ENCODE data around the gene LRTM2. TPM values are rescaled to one million over a fixed set of nuclear protein-coding genes. Genes with fewer than 3 reads are reported as not detected.

Gene LRTM2
- total RNA-seq, 1 donor from 2014 or later, result 0.47 TPM

- H3K4me1 Mint-ChIP-seq, result peaks cover 12% of the 10 kb centered on the region
- H3K27me3 Mint-ChIP-seq (ENCODE audit: low read depth), result no peaks in the 10 kb centered on the region
- H3K9me3 Mint-ChIP-seq, result no peaks in the 10 kb centered on the region
- peaks cover 4% of the 10 kb centered on the region for H3K36me3 Mint-ChIP-seq
- H3K27ac Mint-ChIP-seq, result no peak overlapping the region
- DNase-seq (ENCODE audit: low spot score in 2 of 2, unreplicated experiment in 2 of 2), result no peak
- H3K4me3 Mint-ChIP-seq, result no peak overlapping the region
- TF ChIP-seq CTCF (IDR thresholded peaks at IDR 0.05; ENCODE audit: unreplicated experiment), result peak; percentile 70
These were observed 29.1 kb upstream of the LRTM2 start for GRCh38 chr12:1791104-1791841.

- TF ChIP-seq CTCF (IDR thresholded peaks at IDR 0.05; ENCODE audit: unreplicated experiment), result no peak
- H3K27ac Mint-ChIP-seq, result no peak overlapping the region
- no peaks in the 10 kb centered on the region for H3K9me3 Mint-ChIP-seq
- H3K36me3 Mint-ChIP-seq, result peaks cover 3% of the 10 kb centered on the region
- H3K27me3 Mint-ChIP-seq (ENCODE audit: low read depth), result no peaks in the 10 kb centered on the region
- peaks cover 12% of the 10 kb centered on the region for H3K4me1 Mint-ChIP-seq
- no peak for DNase-seq (ENCODE audit: low spot score in 2 of 2, unreplicated experiment in 2 of 2)
- H3K4me3 Mint-ChIP-seq, result no peak overlapping the region
These were observed 28.0 kb upstream of the LRTM2 start for GRCh38 chr12:1792406-1792805.

GRCh38 chr12:1793426-1794210, 26.7 kb upstream of the LRTM2 start:
- no peaks in the 10 kb centered on the region for H3K9me3 Mint-ChIP-seq
- no peak overlapping the region for H3K27ac Mint-ChIP-seq
- no peak for DNase-seq (ENCODE audit: low spot score in 2 of 2, unreplicated experiment in 2 of 2)
- no peaks in the 10 kb centered on the region for H3K36me3 Mint-ChIP-seq
- no peak overlapping the region for H3K4me3 Mint-ChIP-seq
- H3K4me1 Mint-ChIP-seq, result peaks cover 12% of the 10 kb centered on the region
- no peaks in the 10 kb centered on the region for H3K27me3 Mint-ChIP-seq (ENCODE audit: low read depth)
- TF ChIP-seq CTCF (IDR thresholded peaks at IDR 0.05; ENCODE audit: unreplicated experiment), result no peak

- Mint-ChIP-seq H3K4me1 (peaks cover 12% of the 10 kb centered on the region), H3K27ac (no peak overlapping the region), H3K4me3 (no peak overlapping the region), H3K9me3 (no peaks in the 10 kb centered on the region), H3K36me3 (no peaks in the 10 kb centered on the region), H3K27me3 (ENCODE audit: low read depth) (no peaks in the 10 kb centered on the region)
- DNase-seq (ENCODE audit: low spot score in 2 of 2, unreplicated experiment in 2 of 2), result no peak
- no peak for TF ChIP-seq CTCF (IDR thresholded peaks at IDR 0.05; ENCODE audit: unreplicated experiment)
These were observed 25.8 kb upstream of the LRTM2 start for GRCh38 chr12:1794440-1795090.

- Mint-ChIP-seq H3K4me1 (peaks cover 12% of the 10 kb centered on the region), H3K9me3 (no peaks in the 10 kb centered on the region), H3K27ac (no peak overlapping the region), H3K27me3 (ENCODE audit: low read depth) (no peaks in the 10 kb centered on the region), H3K4me3 (no peak overlapping the region), H3K36me3 (no peaks in the 10 kb centered on the region)
- DNase-seq (ENCODE audit: low spot score in 2 of 2, unreplicated experiment in 2 of 2), result no peak
- no peak for TF ChIP-seq CTCF (IDR thresholded peaks at IDR 0.05; ENCODE audit: unreplicated experiment)
These were observed 25.1 kb upstream of the LRTM2 start for GRCh38 chr12:1795221-1795784.
